ENCODE measurements around the gene ZNF586. TPM values are rescaled to one million over a fixed set of nuclear protein-coding genes. Genes with fewer than 3 reads are reported as not detected.
A peak's percentile ranks its signal among the peaks of the same experiment; 100 is the strongest.
"Not testable (repeated sequence)": the region's sequence is repeated elsewhere in the genome, so short reads cannot be mapped to it uniquely, and the experiment has no call there.

Gene ZNF586
- total RNA-seq, 1 donor from 2014 or later = 19.6 TPM

- Mint-ChIP-seq H3K9me3 (ENCODE audit: unreplicated experiment) (no peaks in the 10 kb centered on the region), H3K27ac (ENCODE audit: unreplicated experiment) (no peak overlapping the region), H3K4me3 (ENCODE audit: unreplicated experiment) (no peak overlapping the region), H3K36me3 (ENCODE audit: low read depth, unreplicated experiment) (peaks cover 31% of the 10 kb centered on the region), H3K4me1 (ENCODE audit: unreplicated experiment) (no peaks in the 10 kb centered on the region), H3K27me3 (ENCODE audit: unreplicated experiment) (peaks cover 4% of the 10 kb centered on the region)
- no peak for DNase-seq (ENCODE audit: low spot score)
- TF ChIP-seq CTCF (IDR thresholded peaks at IDR 0.05; ENCODE audit: unreplicated experiment) = no peak
Observed at GRCh38 chr19:57789288-57789687, 19.8 kb downstream of the ZNF586 start.

GRCh38 chr19:57796580-57796979 is 27.1 kb downstream of the ZNF586 start:
- H3K4me3 Mint-ChIP-seq (ENCODE audit: unreplicated experiment); H3K9me3 Mint-ChIP-seq (ENCODE audit: unreplicated experiment); H3K27ac Mint-ChIP-seq (ENCODE audit: unreplicated experiment); H3K27me3 Mint-ChIP-seq (ENCODE audit: unreplicated experiment); DNase-seq (ENCODE audit: low spot score): not testable (repeated sequence)
- H3K36me3 Mint-ChIP-seq (ENCODE audit: low read depth, unreplicated experiment) = peaks cover 17% of the 10 kb centered on the region
- peaks cover 28% of the 10 kb centered on the region for H3K4me1 Mint-ChIP-seq (ENCODE audit: unreplicated experiment)

GRCh38 chr19:57800696-57801095 is 31.2 kb downstream of the ZNF586 start:
- Mint-ChIP-seq H3K9me3 (ENCODE audit: unreplicated experiment) (no peaks in the 10 kb centered on the region), H3K27me3 (ENCODE audit: unreplicated experiment) (peaks cover 6% of the 10 kb centered on the region), H3K4me1 (ENCODE audit: unreplicated experiment) (peaks cover 58% of the 10 kb centered on the region), H3K36me3 (ENCODE audit: low read depth, unreplicated experiment) (peaks cover 11% of the 10 kb centered on the region), H3K4me3 (ENCODE audit: unreplicated experiment) (peak overlapping the region; percentile 43), H3K27ac (ENCODE audit: unreplicated experiment) (peak overlapping the region; percentile 95)
- DNase-seq (ENCODE audit: low spot score) = no peak
- no peak for TF ChIP-seq CTCF (IDR thresholded peaks at IDR 0.05; ENCODE audit: unreplicated experiment)

GRCh38 chr19:57802269-57802668 is 32.8 kb downstream of the ZNF586 start:
- no peak for DNase-seq (ENCODE audit: low spot score)

GRCh38 chr19:57803265-57803593 is 33.8 kb downstream of the ZNF586 start:
- peaks cover 6% of the 10 kb centered on the region for H3K27me3 Mint-ChIP-seq (ENCODE audit: unreplicated experiment)
- peaks cover 21% of the 10 kb centered on the region for H3K36me3 Mint-ChIP-seq (ENCODE audit: low read depth, unreplicated experiment)
- H3K4me1 Mint-ChIP-seq (ENCODE audit: unreplicated experiment) = peaks cover 62% of the 10 kb centered on the region

More at GRCh38 chr19:57802269-57802668, 32.8 kb downstream of the ZNF586 start:
- Mint-ChIP-seq H3K27me3 (ENCODE audit: unreplicated experiment) (peaks cover 6% of the 10 kb centered on the region), H3K4me3 (ENCODE audit: unreplicated experiment) (peak overlapping the region; percentile 65), H3K27ac (ENCODE audit: unreplicated experiment) (peak overlapping the region; percentile 95), H3K9me3 (ENCODE audit: unreplicated experiment) (no peaks in the 10 kb centered on the region), H3K36me3 (ENCODE audit: low read depth, unreplicated experiment) (peaks cover 16% of the 10 kb centered on the region), H3K4me1 (ENCODE audit: unreplicated experiment) (peaks cover 64% of the 10 kb centered on the region)
- TF ChIP-seq CTCF (IDR thresholded peaks at IDR 0.05; ENCODE audit: unreplicated experiment) = no peak

More at GRCh38 chr19:57803265-57803593, 33.8 kb downstream of the ZNF586 start:
- Mint-ChIP-seq H3K4me3 (ENCODE audit: unreplicated experiment) (peak overlapping the region; percentile 87), H3K27ac (ENCODE audit: unreplicated experiment) (peak overlapping the region; percentile 98), H3K9me3 (ENCODE audit: unreplicated experiment) (no peaks in the 10 kb centered on the region)
- DNase-seq (ENCODE audit: low spot score) = no peak
- TF ChIP-seq CTCF (IDR thresholded peaks at IDR 0.05; ENCODE audit: unreplicated experiment) = no peak
